HEK293T (cell line): ENCODE results near the gene PTGER2.

Experiments used
- BHLHE40 ChIP-seq: fragments of 450-650 bp; IDR thresholded peaks from 2 replicates; pipeline ENCODE4 v1.6.1; 2016; ENCODE audit warnings: mild to moderate bottlenecking, moderate library complexity, borderline replicate concordance
- ELF4 ChIP-seq: fragments of 450-650 bp; IDR thresholded peaks from 2 replicates; pipeline ENCODE4 v1.6.1; 2017; ENCODE audit warnings: antibody characterized with exemption
- FOXA1 ChIP-seq: fragments of 450-650 bp; IDR thresholded peaks from 2 replicates; pipeline ENCODE4 v1.6.1; 2016; ENCODE audit warnings: mild to moderate bottlenecking
- FOXK2 ChIP-seq: fragments of 450-650 bp; IDR thresholded peaks from 2 replicates; pipeline ENCODE4 v1.6.1; 2016; ENCODE audit warnings: mild to moderate bottlenecking
- FOXM1 ChIP-seq: fragments of 450-650 bp; IDR thresholded peaks from 2 replicates; pipeline ENCODE4 v1.6.1; 2017; ENCODE audit warnings: mild to moderate bottlenecking, borderline replicate concordance
- HDGF ChIP-seq: fragments of 450-650 bp; IDR thresholded peaks from 2 replicates; pipeline ENCODE4 v1.6.1; 2017; ENCODE audit warnings: antibody characterized with exemption, borderline replicate concordance
- LEF1 ChIP-seq: fragments of 450-650 bp; IDR thresholded peaks from 2 replicates; pipeline ENCODE4 v1.6.1; 2017; ENCODE audit warnings: mild to moderate bottlenecking, borderline replicate concordance
- NFRKB ChIP-seq: fragments of 450-650 bp; IDR thresholded peaks from 2 replicates; pipeline ENCODE4 v1.6.1; 2016; ENCODE audit warnings: mild to moderate bottlenecking, moderate library complexity

DNA sequence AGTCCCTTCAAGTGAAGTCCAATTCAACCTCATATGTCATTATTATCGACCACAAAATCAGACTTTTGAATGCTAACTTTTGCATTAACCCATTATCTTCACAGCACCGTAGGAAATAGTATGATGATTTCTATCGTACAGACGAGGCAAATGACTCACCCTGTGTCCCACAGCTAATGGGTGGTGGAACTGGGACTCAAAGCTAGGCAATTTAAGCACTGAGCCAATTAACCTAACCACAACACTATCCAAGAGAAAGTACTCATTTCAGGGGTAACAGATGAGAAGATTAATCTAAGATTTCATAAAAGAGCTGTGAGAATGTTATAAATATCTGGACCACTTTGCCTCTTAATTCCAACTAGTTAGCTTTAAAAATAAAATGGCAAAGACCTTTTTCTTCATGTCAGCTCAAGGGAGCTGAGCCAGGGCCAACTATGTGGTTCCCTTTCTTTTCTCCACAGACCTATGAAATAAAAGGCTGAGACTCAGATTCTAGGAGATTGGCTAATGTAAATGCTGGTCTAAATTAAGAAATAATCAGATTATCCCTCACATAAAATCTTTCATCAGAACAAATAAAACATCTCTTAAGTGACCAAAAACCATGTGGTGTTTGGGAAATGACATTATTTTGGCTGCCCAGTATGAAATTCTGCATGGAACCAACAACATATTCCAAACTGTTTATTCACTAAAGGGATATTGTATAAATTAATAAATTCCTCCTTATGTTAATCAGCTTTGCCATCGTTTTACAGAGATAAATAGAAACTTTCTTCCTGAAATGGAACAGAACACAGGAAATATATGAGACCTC lies 4.9 kb downstream of the PTGER2 start:
- no peak for TF ChIP-seq FOXA1
- no peak for TF ChIP-seq ELF4
- TF ChIP-seq HDGF: no peak
- TF ChIP-seq LEF1: no peak
- no peak for TF ChIP-seq BHLHE40
- no peak for TF ChIP-seq FOXK2
- TF ChIP-seq FOXM1: no peak
- no peak for TF ChIP-seq NFRKB
